ENCODE results near the gene SLC66A1.
"Not testable (repeated sequence)": the region's sequence is repeated elsewhere in the genome, so short reads cannot be mapped to it uniquely, and the experiment has no call there.

SLC66A1 gene

GRCh38 chr1:19294638-19295037 lies 17.5 kb upstream of the SLC66A1 start:
- TF ChIP-seq CTCF (IDR thresholded peaks at IDR 0.05; ENCODE audit: extremely low read depth, insufficient read depth, missing control alignments), result no peak
- in situ Hi-C loops (cut with MboI; ENCODE audit: low pct_unique_long_range_greater_than_20kb, low sequenced_read_pairs, unreplicated experiment), result no loop called here
- DNase-seq (ENCODE audit: low spot score), result no peak

- DNase-seq (ENCODE audit: low spot score), result no peak
- in situ Hi-C loops (cut with MboI; ENCODE audit: low pct_unique_long_range_greater_than_20kb, low sequenced_read_pairs, unreplicated experiment), result no loop called here
Measured at GRCh38 chr1:19300211-19300610, 11.9 kb upstream of the SLC66A1 start.

GRCh38 chr1:19304081-19304480 lies 8.0 kb upstream of the SLC66A1 start:
- in situ Hi-C loops (cut with MboI; ENCODE audit: low pct_unique_long_range_greater_than_20kb, low sequenced_read_pairs, unreplicated experiment); DNase-seq (ENCODE audit: low spot score): not testable (repeated sequence)

More at GRCh38 chr1:19300211-19300610, 11.9 kb upstream of the SLC66A1 start:
- no peak for TF ChIP-seq CTCF (IDR thresholded peaks at IDR 0.05; ENCODE audit: extremely low read depth, insufficient read depth, missing control alignments)

GRCh38 chr1:19305880-19306279 lies 6.2 kb upstream of the SLC66A1 start:
- no peak for DNase-seq (ENCODE audit: low spot score)
- in situ Hi-C loops (cut with MboI; ENCODE audit: low pct_unique_long_range_greater_than_20kb, low sequenced_read_pairs, unreplicated experiment), result no loop called here
- no peak for TF ChIP-seq CTCF (IDR thresholded peaks at IDR 0.05; ENCODE audit: extremely low read depth, insufficient read depth, missing control alignments)

GRCh38 chr1:19306941-19307340 lies 5.2 kb upstream of the SLC66A1 start:
- DNase-seq (ENCODE audit: low spot score), result no peak
- TF ChIP-seq CTCF (IDR thresholded peaks at IDR 0.05; ENCODE audit: extremely low read depth, insufficient read depth, missing control alignments), result no peak
- in situ Hi-C loops (cut with MboI; ENCODE audit: low pct_unique_long_range_greater_than_20kb, low sequenced_read_pairs, unreplicated experiment), result no loop called here

GRCh38 chr1:19307794-19308508 lies 4.2 kb upstream of the SLC66A1 start:
- in situ Hi-C loops (cut with MboI; ENCODE audit: low pct_unique_long_range_greater_than_20kb, low sequenced_read_pairs, unreplicated experiment), result no loop called here
- TF ChIP-seq CTCF (IDR thresholded peaks at IDR 0.05; ENCODE audit: extremely low read depth, insufficient read depth, missing control alignments), result no peak
- no peak for DNase-seq (ENCODE audit: low spot score)

GRCh38 chr1:19308509-19308907 lies 3.6 kb upstream of the SLC66A1 start:
- in situ Hi-C loops (cut with MboI; ENCODE audit: low pct_unique_long_range_greater_than_20kb, low sequenced_read_pairs, unreplicated experiment), result no loop called here
- no peak for DNase-seq (ENCODE audit: low spot score)
- no peak for TF ChIP-seq CTCF (IDR thresholded peaks at IDR 0.05; ENCODE audit: extremely low read depth, insufficient read depth, missing control alignments)

Measured in GM13977 (cell line).